Gastroesophageal sphincter (tissue), 3 donors: ENCODE data around the gene FLRT2.

ENCODE experiments used
- CTCF ChIP-seq, 4 experiments: fragments of 200-600 bp in 2 of 4; fragments of 450-650 bp in 2 of 4; sonication (generic) in 1 of 4; IDR thresholded peaks; one replicate each; pipeline ENCODE4 v1.5.1; 2017 to 2019; ENCODE audit warnings: antibody characterized with exemption in 4 of 4, mild to moderate bottlenecking in 2 of 4, moderate library complexity in 2 of 4
- EP300 ChIP-seq: sonication (generic); formaldehyde crosslinking; IDR thresholded peaks from one replicate; pipeline ENCODE4 v1.6.1; 2017; ENCODE audit warnings: antibody characterized with exemption, mild to moderate bottlenecking
- POLR2A ChIP-seq, 2 donors: fragments of 450-650 bp; IDR thresholded peaks; one replicate each; pipeline ENCODE4 v1.6.1; 2017; ENCODE audit warnings: antibody characterized with exemption in 2 of 2, mild to moderate bottlenecking in 2 of 2, moderate library complexity in 1 of 2
- POLR2AphosphoS5 ChIP-seq: sonication (generic); formaldehyde crosslinking; IDR thresholded peaks from one replicate; pipeline ENCODE4 v1.6.1; 2017; ENCODE audit warnings: antibody characterized with exemption

GRCh38 chr14:85533023-85533860 is 3.3 kb downstream of the FLRT2 start:
- no peak for TF ChIP-seq CTCF (IDR thresholded peaks at IDR 0.05)
- peak in 1 of 2 donors; percentile 22 for TF ChIP-seq POLR2A (IDR thresholded peaks at IDR 0.05)
- TF ChIP-seq EP300 = no peak
- peak; percentile 70 for TF ChIP-seq POLR2AphosphoS5
